HG03064 (cell line): Measurements from ENCODE around the gene SKAP2.

Source experiments
- ATAC-seq: cut with Tn5 transposase; IDR thresholded peaks from one replicate; pipeline ENCODE4 v1.9.1; 2021; ENCODE audit warnings: low read depth; ENCODE audit not compliant: unreplicated experiment

SKAP2 gene

GRCh38 chr7:26670290-26670689, 194.1 kb downstream of the SKAP2 start:
- ATAC-seq = no peak

- no peak for ATAC-seq
These were observed 195.6 kb downstream of the SKAP2 start for GRCh38 chr7:26668821-26669220.

- peak; percentile 53 for ATAC-seq
These were observed 196.8 kb downstream of the SKAP2 start for GRCh38 chr7:26667514-26668133.

- no peak for ATAC-seq
These were observed 199.5 kb downstream of the SKAP2 start for GRCh38 chr7:26664735-26665416.

GRCh38 chr7:26664274-26664673, 200.1 kb downstream of the SKAP2 start:
- no peak for ATAC-seq

- ATAC-seq = no peak
These were observed 200.5 kb downstream of the SKAP2 start for GRCh38 chr7:26663874-26664273.

GRCh38 chr7:26662646-26663045, 201.7 kb downstream of the SKAP2 start:
- ATAC-seq = no peak

- no peak for ATAC-seq
These were observed 205.3 kb downstream of the SKAP2 start for GRCh38 chr7:26659121-26659520.

GRCh38 chr7:26658389-26659084, 205.9 kb downstream of the SKAP2 start:
- no peak for ATAC-seq

GRCh38 chr7:26657686-26658388, 206.6 kb downstream of the SKAP2 start:
- ATAC-seq = no peak

- ATAC-seq = no peak
These were observed 207.2 kb downstream of the SKAP2 start for GRCh38 chr7:26657206-26657641.

- ATAC-seq = no peak
These were observed 207.7 kb downstream of the SKAP2 start for GRCh38 chr7:26656735-26657134.

GRCh38 chr7:26655781-26656180, 208.6 kb downstream of the SKAP2 start:
- no peak for ATAC-seq

- no peak for ATAC-seq
These were observed 210.7 kb downstream of the SKAP2 start for GRCh38 chr7:26653430-26654399.

GRCh38 chr7:26652401-26653100, 211.8 kb downstream of the SKAP2 start:
- ATAC-seq = no peak

- no peak for ATAC-seq
These were observed 214.3 kb downstream of the SKAP2 start for GRCh38 chr7:26650103-26650502.

- ATAC-seq = no peak
These were observed 215.0 kb downstream of the SKAP2 start for GRCh38 chr7:26649388-26649787.

GRCh38 chr7:26648554-26648953, 215.8 kb downstream of the SKAP2 start:
- no peak for ATAC-seq

GRCh38 chr7:26646336-26647048, 217.9 kb downstream of the SKAP2 start:
- no peak for ATAC-seq
